ENCODE results near the gene CLRN2.

Gene CLRN2

GRCh38 chr4:17556498-17556897 lies 41.5 kb downstream of the CLRN2 start:
- Histone ChIP-seq H3K4me1 (ENCODE audit: control insufficient read depth, insufficient read depth, low read length) (no peaks in the 10 kb centered on the region), H3K36me3 (ENCODE audit: control insufficient read depth in 2 of 2, insufficient read depth in 1 of 2, low read length in 2 of 2) (no peaks in the 10 kb centered on the region), H3K9me3 (ENCODE audit: control insufficient read depth, insufficient read depth, low read depth, low read length) (no peaks in the 10 kb centered on the region), H3K4me3 (ENCODE audit: low read depth, low read length) (no peak overlapping the region), H3K27ac (ENCODE audit: extremely low read depth, low read depth, low read length) (no peak overlapping the region)
- CTCF ChIA-PET: interaction anchor here (0.6 kb wide), 1 partner anchor 15 kb away, joined by 4 read pairs; no protein-coding TSS in a partner anchor
- POLR2A ChIA-PET: no interaction called here
- no peak for TF ChIP-seq ZSCAN4 (tag by site-specific recombination; IDR thresholded peaks at IDR 0.05)
- TF ChIP-seq MEIS1 (CRISPR knock-in tag; IDR thresholded peaks at IDR 0.05; ENCODE audit: borderline replicate concordance): no peak
- TF ChIP-seq PBX3 (CRISPR knock-in tag; IDR thresholded peaks at IDR 0.05): no peak
- no peak for TF ChIP-seq ZNF571 (tag by site-specific recombination; IDR thresholded peaks at IDR 0.05)
- no peak for TF ChIP-seq EGR2 (tag by site-specific recombination; IDR thresholded peaks at IDR 0.05; ENCODE audit: low read depth)
- no peak for TF ChIP-seq ZNF280D (tag by site-specific recombination; IDR thresholded peaks at IDR 0.05)
- TF ChIP-seq AEBP2 (tag by site-specific recombination; IDR thresholded peaks at IDR 0.05; ENCODE audit: borderline replicate concordance): no peak
- TF ChIP-seq PATZ1 (tag by site-specific recombination; IDR thresholded peaks at IDR 0.05): no peak
- TF ChIP-seq ZNF148 (tag by site-specific recombination; IDR thresholded peaks at IDR 0.05; ENCODE audit: borderline replicate concordance): no peak
- no peak for TF ChIP-seq ZNF701 (tag by site-specific recombination; IDR thresholded peaks at IDR 0.05)
- no peak for TF ChIP-seq KLF10 (tag by site-specific recombination; IDR thresholded peaks at IDR 0.05)
- no peak for TF ChIP-seq ZNF391 (tag by site-specific recombination; IDR thresholded peaks at IDR 0.05; ENCODE audit: borderline replicate concordance, low read depth)
- no peak for TF ChIP-seq SCRT2 (tag by site-specific recombination; IDR thresholded peaks at IDR 0.05)
- TF ChIP-seq ZSCAN30 (tag by site-specific recombination; IDR thresholded peaks at IDR 0.05): no peak
- no peak for TF ChIP-seq FEZF1 (tag by site-specific recombination; IDR thresholded peaks at IDR 0.05)
- no peak for TF ChIP-seq ZNF157 (tag by site-specific recombination; IDR thresholded peaks at IDR 0.05)
- no peak for TF ChIP-seq ZNF626 (tag by site-specific recombination; IDR thresholded peaks at IDR 0.05)
